H9 (cell line): ENCODE results near the gene WNT7B. TPM values are rescaled to one million over a fixed set of nuclear protein-coding genes. Genes with fewer than 3 reads are reported as not detected.

ENCODE experiments used
- DNase-seq: peaks from one replicate; pipeline ENCODE4 v3.0.0-alpha.2; 2017
- H2AFZ ChIP-seq: one replicate; pipeline ENCODE4 v1.6.1; 2013; ENCODE audit warnings: mild to moderate bottlenecking, low read length, control low read depth, moderate library complexity
- H2AK5ac ChIP-seq: 2 replicates; pipeline ENCODE4 v1.6.1; 2013; ENCODE audit warnings: low read length, control low read depth, mixed read lengths; ENCODE audit not compliant: insufficient read length
- H2BK120ac ChIP-seq: one replicate; pipeline ENCODE4 v1.6.1; 2013; ENCODE audit warnings: low read depth, mild to moderate bottlenecking, low read length, control low read depth, inconsistent platforms; ENCODE audit not compliant: poor library complexity, severe bottlenecking
- H2BK12ac ChIP-seq: 2 replicates; pipeline ENCODE4 v1.6.1; 2013; ENCODE audit warnings: low read length, control low read depth, mixed read lengths, low read depth; ENCODE audit not compliant: insufficient read length
- H2BK15ac ChIP-seq: 2 replicates; pipeline ENCODE4 v1.6.1; 2013; ENCODE audit warnings: low read depth, low read length, control low read depth
- H2BK20ac ChIP-seq: one replicate; pipeline ENCODE4 v1.6.1; 2013; ENCODE audit warnings: low read depth, mild to moderate bottlenecking, low read length, control low read depth, inconsistent platforms; ENCODE audit not compliant: poor library complexity, severe bottlenecking
- H2BK5ac ChIP-seq: 2 replicates; pipeline ENCODE4 v1.6.1; 2013; ENCODE audit warnings: low read length, control low read depth, mixed read lengths; ENCODE audit not compliant: insufficient read length
- H3K14ac ChIP-seq: 2 replicates; pipeline ENCODE4 v1.6.1; 2013; ENCODE audit warnings: low read length, control low read depth; ENCODE audit not compliant: insufficient read depth
- H3K18ac ChIP-seq: 2 replicates; pipeline ENCODE4 v1.6.1; 2013; ENCODE audit warnings: low read depth, mild to moderate bottlenecking, mixed read lengths, low read length, control low read depth; ENCODE audit not compliant: insufficient read length
- H3K23ac ChIP-seq: 2 replicates; pipeline ENCODE4 v1.6.1; 2013; ENCODE audit warnings: low read length, control low read depth, mixed read lengths, low read depth; ENCODE audit not compliant: insufficient read length
- H3K23me2 ChIP-seq: 2 replicates; pipeline ENCODE4 v1.6.1; 2013; ENCODE audit warnings: low read depth, mild to moderate bottlenecking, mixed read lengths, low read length, control low read depth; ENCODE audit not compliant: insufficient read length, poor library complexity, severe bottlenecking
- H3K27ac ChIP-seq: 2 replicates; pipeline ENCODE4 v1.5.1; 2013; ENCODE audit warnings: low read length, control low read depth, mixed read lengths, low read depth; ENCODE audit not compliant: insufficient read length
- H3K27me3 ChIP-seq: 2 replicates; pipeline ENCODE4 v1.6.1; 2013; ENCODE audit warnings: low read length, control low read depth, inconsistent platforms; ENCODE audit not compliant: insufficient read depth
- H3K4ac ChIP-seq: 2 replicates; pipeline ENCODE4 v1.6.1; 2013; ENCODE audit warnings: low read depth, mild to moderate bottlenecking, control low read depth, inconsistent platforms, low read length, moderate library complexity
- H3K4me1 ChIP-seq: 2 replicates; pipeline ENCODE4 v1.6.1; 2013; ENCODE audit warnings: low read length, control low read depth, inconsistent platforms; ENCODE audit not compliant: insufficient read depth
- H3K4me2 ChIP-seq: 2 replicates; pipeline ENCODE4 v1.6.1; 2013; ENCODE audit warnings: low read length, control low read depth, mixed read lengths; ENCODE audit not compliant: insufficient read length, insufficient read depth
- H3K56ac ChIP-seq: 2 replicates; pipeline ENCODE4 v1.6.1; 2013; ENCODE audit warnings: low read depth, mild to moderate bottlenecking, mixed read lengths, low read length, control low read depth; ENCODE audit not compliant: insufficient read length
- H3K79me1 ChIP-seq: 2 replicates; pipeline ENCODE4 v1.6.1; 2013; ENCODE audit warnings: low read depth, mild to moderate bottlenecking, moderate library complexity, low read length, control low read depth, inconsistent platforms; ENCODE audit not compliant: insufficient read depth, poor library complexity, severe bottlenecking
- H3K79me2 ChIP-seq: 2 replicates; pipeline ENCODE4 v1.6.1; 2013; ENCODE audit warnings: low read length, control low read depth, inconsistent platforms; ENCODE audit not compliant: insufficient read depth
- H3K9ac ChIP-seq: 2 replicates; pipeline ENCODE4 v1.6.1; 2013; ENCODE audit warnings: low read length, control low read depth, mixed read lengths; ENCODE audit not compliant: insufficient read length; ENCODE audit errors: extremely low read depth
- H3K9me3 ChIP-seq: one replicate; pipeline ENCODE4 v1.6.1; 2013; ENCODE audit warnings: low read depth, low read length, inconsistent platforms; ENCODE audit not compliant: control insufficient read depth
- H3T11ph ChIP-seq: one replicate; pipeline ENCODE4 v1.6.1; 2013; ENCODE audit warnings: mild to moderate bottlenecking, low read length, control low read depth, inconsistent platforms
- H4K20me1 ChIP-seq: one replicate; pipeline ENCODE4 v1.6.1; 2013; ENCODE audit not compliant: control insufficient read depth, insufficient read length, insufficient read depth
- H4K5ac ChIP-seq: 2 replicates; pipeline ENCODE4 v1.6.1; 2013; ENCODE audit warnings: low read depth, mild to moderate bottlenecking, mixed read lengths, low read length, control low read depth; ENCODE audit not compliant: insufficient read length
- H4K8ac ChIP-seq: replicated peaks from 2 replicates; pipeline ENCODE4 v1.6.1; 2013; ENCODE audit warnings: low read length, control low read depth, mixed read lengths, low read depth; ENCODE audit not compliant: insufficient read length
- H4K91ac ChIP-seq: 2 replicates; pipeline ENCODE4 v1.6.1; 2013; ENCODE audit warnings: low read depth, mild to moderate bottlenecking, moderate library complexity, mixed read lengths, low read length, control low read depth; ENCODE audit not compliant: insufficient read length
- H3K27ac Mint-ChIP-seq, 3 experiments: 2 replicates in 2 of 3; 3 replicates in 1 of 3; pipeline ENCODE4 v1.8.0; 2020 to 2021; ENCODE audit warnings: mixed read lengths in 3 of 3, mild to moderate bottlenecking in 1 of 3, moderate library complexity in 1 of 3
- H3K27me3 Mint-ChIP-seq: 2 replicates; pipeline ENCODE4 v1.8.0; 2021; ENCODE audit warnings: low read depth, mild to moderate bottlenecking, moderate library complexity, mixed read lengths
- H3K36me3 Mint-ChIP-seq, 3 experiments: 2 replicates in 2 of 3; 3 replicates in 1 of 3; pipeline ENCODE4 v1.8.0; 2020 to 2021; ENCODE audit warnings: low read depth in 3 of 3, mixed read lengths in 3 of 3; ENCODE audit not compliant: insufficient read depth in 1 of 3
- H3K4me1 Mint-ChIP-seq, 2 experiments: 2 replicates each; pipeline ENCODE4 v1.8.0; 2020; ENCODE audit warnings: mixed read lengths in 2 of 2
- H3K4me3 Mint-ChIP-seq, 2 experiments: 2 replicates in 1 of 2; 3 replicates in 1 of 2; pipeline ENCODE4 v1.8.0; 2020 to 2021; ENCODE audit warnings: mild to moderate bottlenecking in 2 of 2, mixed read lengths in 2 of 2, moderate library complexity in 1 of 2
- H3K9me3 Mint-ChIP-seq, 2 experiments: 2 replicates in 1 of 2; 3 replicates in 1 of 2; pipeline ENCODE4 v1.8.0; 2020; ENCODE audit warnings: mild to moderate bottlenecking in 2 of 2, mixed read lengths in 2 of 2, moderate library complexity in 1 of 2
- WGBS: extraction: QIAGEN DNeasy Blood & Tissue Kit; methylation state at CpG from one replicate; pipeline ENCODE4 v1.1.7; 2013; ENCODE audit warnings: missing lambda C conversion rate, low lambda C conversion rate, mixed read lengths; ENCODE audit not compliant: insufficient read length; ENCODE audit errors: extremely low coverage; 5-methylcytosine and 5-hydroxymethylcytosine counted together
- total RNA-seq: library from RNA; stranded (reverse); gene quantifications from 2 replicates; pipeline ENCODE4 v1.2.1, GENCODE V29; 2021
- TF ChIP-seq, protein P1 (sequence below): fragments of 200-600 bp; sonication (generic); conservative IDR thresholded peaks from 3 replicates; pipeline ENCODE4 v1.8.0; 2021; ENCODE audit warnings: antibody characterized with exemption, mild to moderate bottlenecking

Gene WNT7B
- total RNA-seq, 1 experiment from 2014 or later = 0.09 TPM

DNA sequence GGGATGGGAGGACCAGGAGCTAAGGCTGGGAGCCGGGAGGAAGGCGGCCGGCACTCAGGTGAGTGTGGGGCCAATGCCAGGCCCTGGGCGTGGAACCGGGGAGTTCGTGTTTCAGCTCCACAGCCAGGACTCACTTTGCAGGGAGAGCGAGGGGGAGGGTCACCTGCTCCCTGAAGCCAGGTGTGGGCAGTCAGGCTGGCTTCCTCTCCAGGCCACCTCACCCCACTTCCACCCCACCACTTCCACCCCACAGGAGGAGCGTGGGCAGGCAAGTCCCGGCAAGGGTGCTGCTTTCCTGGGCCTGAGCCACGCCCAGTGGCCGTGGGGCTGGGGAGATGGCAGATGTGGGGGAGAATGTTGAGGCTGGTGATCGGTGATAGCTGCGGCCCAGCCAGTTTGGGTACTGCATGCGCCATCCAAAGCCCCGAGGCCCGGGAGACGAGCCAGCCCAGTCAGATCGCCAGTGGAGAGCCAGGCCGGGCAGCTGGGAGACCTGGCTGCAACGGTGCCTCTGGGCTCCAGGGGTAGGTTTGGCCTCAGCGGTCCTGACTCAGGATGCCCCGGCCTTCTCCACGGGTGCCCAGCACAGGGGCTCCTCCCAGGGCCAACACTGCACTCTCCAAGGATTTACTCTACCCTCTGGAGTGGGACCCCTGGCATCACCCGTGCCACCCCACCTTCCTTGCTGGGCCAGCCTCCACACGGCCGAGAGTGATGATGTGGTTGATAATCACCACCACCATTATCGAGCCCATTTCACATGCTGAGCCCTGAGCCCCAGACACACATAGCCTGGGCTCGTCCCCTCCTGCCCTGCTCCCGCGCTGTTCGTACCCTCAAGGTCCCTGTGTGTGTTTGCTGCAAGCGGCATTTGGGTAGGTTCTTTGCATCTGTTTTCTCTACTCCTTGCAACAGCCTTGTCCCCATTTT lies 93.8 kb downstream of the WNT7B start:
- no peak overlapping the region for H2BK12ac ChIP-seq
- no peak overlapping the region for H3K4me2 ChIP-seq
- DNase-seq = peak; percentile 20
- no peak overlapping the region for H2AK5ac ChIP-seq
- H3K4me1 ChIP-seq = no peaks in the 10 kb centered on the region
- no peak overlapping the region for H4K8ac ChIP-seq
- H2BK120ac ChIP-seq = no peak overlapping the region
- Mint-ChIP-seq H3K9me3 (no peaks in the 10 kb centered on the region), H3K4me3 (no peak overlapping the region; a peak in 1 of 5 replicates), H3K27ac (peak overlapping the region in 1 of 3 experiments; percentile 44; a peak in 1 of 7 replicates), H3K27me3 (peaks cover 5% of the 10 kb centered on the region), H3K36me3 (no peaks in the 10 kb centered on the region), H3K4me1 (peaks cover 5 to 25% of the 10 kb centered on the region in 2 experiments)
- no peak overlapping the region for H3K4ac ChIP-seq
- no peak overlapping the region for H3T11ph ChIP-seq
- no peak overlapping the region for H4K91ac ChIP-seq
- H3K9ac ChIP-seq = no peak overlapping the region
- no peak overlapping the region for H3K27ac ChIP-seq
- no peaks in the 10 kb centered on the region for H4K20me1 ChIP-seq
- no CpG with 5 or more reads among the region's 32 CpGs for WGBS
- H3K79me2 ChIP-seq = no peaks in the 10 kb centered on the region
- no peak overlapping the region for H2BK20ac ChIP-seq
- no peaks in the 10 kb centered on the region for H3K79me1 ChIP-seq
- H3K14ac ChIP-seq = no peak overlapping the region; the same call in 1 of the 2 replicates
- no peak overlapping the region for H4K5ac ChIP-seq
- no peak overlapping the region for H3K56ac ChIP-seq
- no peak overlapping the region for H2BK15ac ChIP-seq
- no peak overlapping the region for H2AFZ ChIP-seq
- no peak overlapping the region for H2BK5ac ChIP-seq
- no peaks in the 10 kb centered on the region for H3K23me2 ChIP-seq
- TF ChIP-seq, protein P1, sequence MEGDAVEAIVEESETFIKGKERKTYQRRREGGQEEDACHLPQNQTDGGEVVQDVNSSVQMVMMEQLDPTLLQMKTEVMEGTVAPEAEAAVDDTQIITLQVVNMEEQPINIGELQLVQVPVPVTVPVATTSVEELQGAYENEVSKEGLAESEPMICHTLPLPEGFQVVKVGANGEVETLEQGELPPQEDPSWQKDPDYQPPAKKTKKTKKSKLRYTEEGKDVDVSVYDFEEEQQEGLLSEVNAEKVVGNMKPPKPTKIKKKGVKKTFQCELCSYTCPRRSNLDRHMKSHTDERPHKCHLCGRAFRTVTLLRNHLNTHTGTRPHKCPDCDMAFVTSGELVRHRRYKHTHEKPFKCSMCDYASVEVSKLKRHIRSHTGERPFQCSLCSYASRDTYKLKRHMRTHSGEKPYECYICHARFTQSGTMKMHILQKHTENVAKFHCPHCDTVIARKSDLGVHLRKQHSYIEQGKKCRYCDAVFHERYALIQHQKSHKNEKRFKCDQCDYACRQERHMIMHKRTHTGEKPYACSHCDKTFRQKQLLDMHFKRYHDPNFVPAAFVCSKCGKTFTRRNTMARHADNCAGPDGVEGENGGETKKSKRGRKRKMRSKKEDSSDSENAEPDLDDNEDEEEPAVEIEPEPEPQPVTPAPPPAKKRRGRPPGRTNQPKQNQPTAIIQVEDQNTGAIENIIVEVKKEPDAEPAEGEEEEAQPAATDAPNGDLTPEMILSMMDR = no peak
- no peak overlapping the region for H3K23ac ChIP-seq
- H3K9me3 ChIP-seq = no peaks in the 10 kb centered on the region
- H3K18ac ChIP-seq = no peak overlapping the region
- H3K27me3 ChIP-seq = peaks cover 3% of the 10 kb centered on the region; the same call in 1 of the 2 replicates
